Astrocyte (in vitro differentiated cells and primary cell): ENCODE measurements around the gene CD81.

ENCODE experiments used
- CTCF ChIP-seq: IDR thresholded peaks from 2 replicates; pipeline ENCODE4 v1.5.1; 2011; ENCODE audit warnings: low read depth, mild to moderate bottlenecking, inconsistent platforms, low read length, moderate library complexity; ENCODE audit not compliant: insufficient read depth
- EZH2 ChIP-seq: IDR thresholded peaks from 2 replicates; pipeline ENCODE4 v1.6.1; 2012; ENCODE audit warnings: mild to moderate bottlenecking, low read length, inconsistent platforms; ENCODE audit not compliant: insufficient read depth

- TF ChIP-seq CTCF (no peak), EZH2 (no peak)
Observed at GRCh38 chr11:2432628-2433071, 55.5 kb downstream of the CD81 start.
